CD14-positive monocyte (primary cell): ENCODE results near the gene TMBIM4. TPM values are rescaled to one million over a fixed set of nuclear protein-coding genes. Genes with fewer than 3 reads are reported as not detected.
A peak's percentile ranks its signal among the peaks of the same experiment; 100 is the strongest.

Source experiments
- DNase-seq, 3 donors: peaks; one replicate each; pipeline ENCODE4 v3.0.0-alpha.2; 2011 to 2022
- H2AFZ ChIP-seq: 2 replicates; pipeline ENCODE4 v1.6.0; 2012; ENCODE audit warnings: mild to moderate bottlenecking, low read depth, low read length, inconsistent platforms; ENCODE audit not compliant: insufficient read depth, poor library complexity, severe bottlenecking
- H3K27ac ChIP-seq, 2 donors: 1 replicate in 1 of 2; 2 replicates in 1 of 2; pipeline ENCODE4 v1.5.1; 2012 to 2013; ENCODE audit warnings: low read length in 2 of 2, control low read depth in 1 of 2, inconsistent platforms in 1 of 2, low read depth in 1 of 2, mild to moderate bottlenecking in 1 of 2
- H3K27me3 ChIP-seq, 2 donors: one replicate each; pipeline versions ENCODE4 v1.6.0 to v1.6.1; 2011 to 2013; ENCODE audit warnings: low read length in 2 of 2; ENCODE audit not compliant: control insufficient read depth in 2 of 2, insufficient read depth in 2 of 2
- H3K36me3 ChIP-seq, 2 donors: replicated peaks in 1 of 2; 1 replicate in 1 of 2; 2 replicates in 1 of 2; pipeline versions ENCODE4 v1.5.1 to v1.6.1; 2012 to 2013; ENCODE audit warnings: low read length in 2 of 2, control low read depth in 1 of 2, inconsistent platforms in 1 of 2, mild to moderate bottlenecking in 1 of 2; ENCODE audit not compliant: insufficient read depth in 2 of 2, control insufficient read depth in 1 of 2
- H3K4me1 ChIP-seq, 2 donors: 1 replicate in 1 of 2; 2 replicates in 1 of 2; pipeline versions ENCODE4 v1.5.1 to v1.6.1; 2012 to 2013; ENCODE audit warnings: low read length in 2 of 2, control low read depth in 1 of 2, inconsistent platforms in 1 of 2, mild to moderate bottlenecking in 1 of 2, moderate library complexity in 1 of 2; ENCODE audit not compliant: insufficient read depth in 2 of 2, control insufficient read depth in 1 of 2
- H3K4me2 ChIP-seq: replicated peaks from 2 replicates; pipeline ENCODE3; 2012; ENCODE audit warnings: low read length, moderate library complexity, mild to moderate bottlenecking; ENCODE audit not compliant: poor library complexity, severe bottlenecking; ENCODE audit errors: extremely low read depth
- H3K4me3 ChIP-seq, 3 experiments: fragments of 200-600 bp in 1 of 3; sonication (generic) in 1 of 3; replicated peaks in 1 of 3; 1 replicate in 2 of 3; 2 replicates in 1 of 3; pipeline ENCODE4 v1.5.1; 2011 to 2013; ENCODE audit warnings: low read length in 3 of 3, mild to moderate bottlenecking in 3 of 3, control low read depth in 2 of 3, low read depth in 2 of 3, inconsistent platforms in 1 of 3, moderate library complexity in 1 of 3
- H3K79me2 ChIP-seq: 2 replicates; pipeline ENCODE4 v1.6.0; 2012; ENCODE audit warnings: mild to moderate bottlenecking, control low read depth, inconsistent platforms, low read length, moderate library complexity; ENCODE audit not compliant: insufficient read depth
- H3K9ac ChIP-seq: 2 replicates; pipeline ENCODE4 v1.6.0; 2017; ENCODE audit warnings: low read length, mild to moderate bottlenecking; ENCODE audit not compliant: insufficient read depth, poor library complexity, severe bottlenecking
- H3K9me3 ChIP-seq, 2 donors: replicated peaks in 1 of 2; 1 replicate in 1 of 2; 2 replicates in 1 of 2; pipeline versions ENCODE4 v1.5.1 to v1.6.1; 2012 to 2013; ENCODE audit warnings: low read length in 2 of 2, control low read depth in 1 of 2; ENCODE audit not compliant: control insufficient read depth in 1 of 2, insufficient read depth in 1 of 2
- H4K20me1 ChIP-seq: 2 replicates; pipeline ENCODE4 v1.6.0; 2012; ENCODE audit warnings: mild to moderate bottlenecking, low read length, control low read depth, moderate library complexity; ENCODE audit not compliant: insufficient read depth
- H3K27ac Mint-ChIP-seq, 7 donors: one replicate each; pipeline ENCODE4 v1.8.0; 2020; ENCODE audit warnings: mild to moderate bottlenecking in 7 of 7, mixed read lengths in 7 of 7, moderate library complexity in 6 of 7, inconsistent platforms in 2 of 7
- H3K27me3 Mint-ChIP-seq, 3 donors: one replicate each; pipeline ENCODE4 v1.8.0; 2021 to 2022; ENCODE audit warnings: low read depth in 3 of 3, mild to moderate bottlenecking in 3 of 3, mixed read lengths in 3 of 3, moderate library complexity in 3 of 3, inconsistent platforms in 1 of 3
- H3K36me3 Mint-ChIP-seq, 2 donors: one replicate each; pipeline ENCODE4 v1.8.0; 2020; ENCODE audit warnings: mixed read lengths in 2 of 2, inconsistent platforms in 1 of 2, mild to moderate bottlenecking in 1 of 2
- H3K4me1 Mint-ChIP-seq: one replicate; pipeline ENCODE4 v1.8.0; 2020; ENCODE audit warnings: mild to moderate bottlenecking, mixed read lengths
- H3K4me3 Mint-ChIP-seq, 2 donors: one replicate each; pipeline ENCODE4 v1.8.0; 2020; ENCODE audit warnings: mild to moderate bottlenecking in 2 of 2, mixed read lengths in 2 of 2, moderate library complexity in 1 of 2
- H3K9me3 Mint-ChIP-seq, 7 donors: one replicate each; pipeline ENCODE4 v1.8.0; 2020 to 2022; ENCODE audit warnings: mixed read lengths in 7 of 7, mild to moderate bottlenecking in 6 of 7, moderate library complexity in 6 of 7, inconsistent platforms in 2 of 7
- CTCF ChIP-seq: fragments of 200-600 bp; IDR thresholded peaks from one replicate; pipeline ENCODE4 v1.8.0; 2022; ENCODE audit warnings: antibody characterized with exemption, mild to moderate bottlenecking
- WGBS: methylation state at CpG from one replicate; pipeline ENCODE4 v1.1.5; 2013; ENCODE audit warnings: missing lambda C conversion rate; ENCODE audit not compliant: insufficient coverage; 5-methylcytosine and 5-hydroxymethylcytosine counted together
- intact Hi-C, 2 donors: fragments of 100-400 bp; cut with micrococcal nuclease; formaldehyde crosslinking; loops; one replicate each; pipeline versions ENCODE4 v1.15.0 to v1.15.1; 2023
- polyA plus RNA-seq, 3 donors: library from polyadenylated mRNA; depleted of rRNA in 1 of 3; unstranded in 2 of 3; stranded (reverse) in 1 of 3; fragments of 300-500 nt in 2 of 3; fragments of >200 nt in 1 of 3; fragmentation: Illumina TruSeq in 2 of 3; gene quantifications; 1 replicate in 2 of 3; 2 replicates in 1 of 3; pipeline ENCODE4 v1.2.3, GENCODE V29; 2012 to 2021

The TMBIM4 gene
- polyA plus RNA-seq, 3 donors, result 153 to 823 (median 694) TPM

DNA sequence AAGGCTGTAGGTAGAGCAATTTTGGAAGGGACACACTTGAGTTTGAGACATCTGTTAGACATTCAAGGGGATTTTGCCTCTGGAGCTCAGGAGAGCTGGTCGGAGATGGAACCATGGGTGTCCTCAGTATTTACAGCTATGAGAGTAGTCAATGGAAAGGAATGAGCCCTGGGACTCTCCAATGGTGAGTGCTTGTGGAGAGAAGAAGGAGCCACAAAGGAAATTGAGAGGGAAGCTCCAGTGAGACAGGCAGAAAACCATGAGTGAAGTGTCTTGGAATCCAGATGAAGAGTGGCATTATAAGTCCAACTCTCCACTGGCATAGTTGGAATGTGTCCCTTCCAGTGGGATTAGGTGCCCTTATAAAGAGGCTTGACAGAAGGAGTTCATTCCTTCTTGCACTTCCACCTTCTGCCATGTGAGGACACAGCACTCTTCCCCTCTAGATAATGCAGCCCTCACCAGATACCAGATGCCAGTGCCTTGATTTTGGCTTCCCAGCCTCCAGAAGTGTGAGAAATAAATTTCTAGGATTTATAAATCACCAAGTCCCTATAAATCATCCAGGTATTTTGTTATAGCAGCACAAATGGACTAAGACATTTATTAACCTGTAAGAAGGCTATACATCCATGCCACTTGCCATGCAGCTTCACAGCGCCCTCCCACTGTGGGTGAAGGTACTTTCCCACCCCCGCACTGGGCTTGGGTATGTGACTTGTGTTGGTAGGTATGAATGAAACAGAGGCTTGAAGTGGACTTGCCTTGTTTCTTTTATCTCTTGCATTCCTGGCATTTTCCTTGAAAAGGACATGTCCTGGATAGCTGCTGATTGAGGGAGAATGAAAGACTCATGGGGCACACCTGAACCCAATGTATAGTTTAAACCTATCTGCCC, 66.5 kb downstream of the TMBIM4 start:
- Histone ChIP-seq H3K27ac (no peak overlapping the region), H3K27me3 (no peaks in the 10 kb centered on the region), H3K4me2 (no peak overlapping the region), H4K20me1 (no peaks in the 10 kb centered on the region), H3K4me1 (peaks cover 7% of the 10 kb centered on the region in 2 donors), H3K36me3 (no peaks in the 10 kb centered on the region), H3K9ac (no peak overlapping the region), H3K9me3 (peaks cover 0 to 5% of the 10 kb centered on the region in 2 donors), H3K4me3 (no peak overlapping the region), H2AFZ (no peak overlapping the region), H3K79me2 (no peaks in the 10 kb centered on the region)
- intact Hi-C loops, result no loop called here
- peak; percentile 31 for TF ChIP-seq CTCF
- 85% methylated on average over 1 of the region's 3 CpGs for WGBS
- Mint-ChIP-seq H3K4me1 (peaks cover 9% of the 10 kb centered on the region), H3K9me3 (peaks cover 7 to 19% (median 11%) of the 10 kb centered on the region in 7 donors), H3K27me3 (peaks cover 0 to 7% (median 0%) of the 10 kb centered on the region in 3 donors), H3K4me3 (no peak overlapping the region), H3K27ac (no peak overlapping the region), H3K36me3 (no peaks in the 10 kb centered on the region)
- no peak for DNase-seq

- peak overlapping the region in 1 of 2 donors; percentile 42 for H3K4me3 Mint-ChIP-seq
- Histone ChIP-seq H4K20me1 (no peaks in the 10 kb centered on the region), H3K27me3 (no peaks in the 10 kb centered on the region), H3K4me2 (no peak overlapping the region), H3K4me1 (no peaks in the 10 kb centered on the region), H3K4me3 (no peak overlapping the region), H3K27ac (peak overlapping the region in 1 of 2 donors; percentile 37), H2AFZ (peak overlapping the region; percentile 7), H3K9me3 (no peaks in the 10 kb centered on the region), H3K79me2 (no peaks in the 10 kb centered on the region), H3K9ac (no peak overlapping the region), H3K36me3 (no peaks in the 10 kb centered on the region)
- H3K4me1 Mint-ChIP-seq, result peaks cover 11% of the 10 kb centered on the region
- intact Hi-C loops, result no loop called here
- H3K27ac Mint-ChIP-seq, result peak overlapping the region in 4 of 7 donors; percentile 7 to 64 (median 38)
- H3K36me3 Mint-ChIP-seq, result no peaks in the 10 kb centered on the region
- no CpG with 5 or more reads among the region's 1 CpG for WGBS
- no peak for TF ChIP-seq CTCF
- peak; percentile 60 to 90 (median 65) for DNase-seq
- H3K27me3 Mint-ChIP-seq, result peaks cover 0 to 2% (median 1%) of the 10 kb centered on the region in 3 donors
- peaks cover 0 to 4% (median 0%) of the 10 kb centered on the region in 7 donors for H3K9me3 Mint-ChIP-seq
Observed at GRCh38 chr12:66092559-66093269, 77.1 kb downstream of the TMBIM4 start.
